Uterus (tissue), 2 donors: Measurements from ENCODE around the gene PCDHB9.

Source experiments
- CTCF ChIP-seq, 4 experiments: fragments of 200-600 bp in 2 of 4; fragments of 450-650 bp in 2 of 4; sonication (generic) in 2 of 4; IDR thresholded peaks; one replicate each; pipeline ENCODE4 v1.5.1; 2016 to 2019; ENCODE audit warnings: antibody characterized with exemption in 4 of 4, mild to moderate bottlenecking in 2 of 4, moderate library complexity in 1 of 4
- POLR2A ChIP-seq, 2 donors: fragments of 450-650 bp; IDR thresholded peaks; one replicate each; pipeline ENCODE4 v1.6.1; 2016; ENCODE audit warnings: antibody characterized with exemption in 2 of 2, mild to moderate bottlenecking in 1 of 2, moderate library complexity in 1 of 2

DNA sequence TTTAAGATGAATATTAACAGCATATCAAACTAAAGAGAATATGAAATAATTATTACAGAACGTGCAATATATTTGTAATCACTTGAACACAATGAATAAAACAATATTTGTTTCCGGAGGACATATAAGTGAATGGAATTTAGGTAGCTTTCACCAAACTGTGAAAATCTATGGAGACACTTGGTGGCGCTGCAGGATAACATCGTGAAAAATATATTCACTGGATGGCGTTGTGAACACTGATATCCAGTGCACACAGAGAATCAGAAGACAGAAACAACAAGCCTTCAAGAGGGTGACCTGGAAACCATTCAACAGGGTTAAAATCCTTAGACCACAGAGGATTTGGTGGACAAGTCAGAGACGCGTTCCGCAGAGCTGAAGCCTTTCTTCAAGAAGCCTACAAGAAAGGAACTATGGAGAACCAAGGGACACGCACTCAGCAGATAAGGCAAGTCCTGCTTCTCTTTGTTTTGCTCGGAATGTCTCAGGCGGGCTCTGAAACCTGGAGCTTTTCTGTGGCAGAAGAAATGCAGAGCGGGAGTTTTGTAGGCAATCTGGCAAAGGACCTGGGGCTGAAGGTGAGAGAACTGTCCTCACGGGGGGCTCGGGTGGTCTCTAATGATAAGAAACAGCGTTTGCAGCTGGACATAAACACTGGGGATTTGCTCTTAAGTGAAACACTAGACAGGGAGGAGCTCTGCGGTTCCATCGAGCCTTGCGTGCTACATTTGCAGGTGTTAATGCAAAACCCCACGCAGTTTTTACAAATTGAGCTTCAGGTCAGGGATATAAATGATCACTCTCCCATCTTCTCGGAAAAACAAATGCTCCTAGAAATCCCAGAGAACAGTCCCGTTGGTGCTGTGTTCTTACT is 12.6 kb downstream of the PCDHB9 start, which contains the start of gene PCDHB11:
- TF ChIP-seq CTCF (IDR thresholded peaks at IDR 0.05) (no peak), POLR2A (IDR thresholded peaks at IDR 0.05) (no peak)
